HG03095 (cell line): ENCODE results near the gene TERT.
"Not testable (repeated sequence)": the region's sequence is repeated elsewhere in the genome, so short reads cannot be mapped to it uniquely, and the experiment has no call there.

Source experiments
- ATAC-seq: cut with Tn5 transposase; IDR thresholded peaks from one replicate; pipeline ENCODE4 v1.9.1; 2021; ENCODE audit warnings: moderate library complexity; ENCODE audit not compliant: unreplicated experiment

The TERT gene

DNA sequence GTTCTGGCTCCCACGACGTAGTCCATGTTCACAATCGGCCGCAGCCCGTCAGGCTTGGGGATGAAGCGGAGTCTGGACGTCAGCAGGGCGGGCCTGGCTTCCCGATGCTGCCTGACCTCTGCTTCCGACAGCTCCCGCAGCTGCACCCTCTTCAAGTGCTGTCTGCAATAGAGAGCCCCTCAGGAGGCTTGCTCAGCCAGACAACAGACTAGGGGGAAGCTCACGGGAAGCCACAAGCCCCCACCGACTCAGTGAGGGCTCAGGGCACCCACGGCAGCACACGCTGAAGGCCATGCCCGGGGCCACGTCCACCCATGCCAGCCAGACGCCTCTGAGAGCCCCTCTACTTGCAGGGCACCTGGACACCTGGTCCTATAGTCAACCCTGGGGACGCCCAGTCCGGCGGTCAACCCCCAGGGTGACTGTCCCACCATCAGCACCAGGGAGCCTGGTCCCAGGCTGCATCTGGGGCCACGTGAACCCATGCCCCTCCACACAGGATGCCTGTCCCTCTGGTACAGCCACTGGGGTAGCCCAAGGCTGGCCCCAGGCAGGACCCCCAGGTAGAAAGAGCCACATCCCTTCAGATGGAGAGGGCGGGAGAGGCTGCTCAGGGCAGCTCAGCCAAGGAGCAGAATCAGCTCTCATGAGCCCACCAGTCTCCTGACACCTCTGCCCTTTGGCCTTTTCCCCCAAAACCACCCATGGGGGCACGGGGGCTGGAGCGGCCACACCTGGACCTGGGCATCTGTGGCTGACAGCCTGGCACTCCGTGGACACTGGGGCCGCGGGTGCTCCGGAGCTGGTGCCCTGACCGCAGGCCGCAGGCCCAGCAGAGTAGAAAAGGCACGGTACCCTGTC, 14.5 kb downstream of the TERT start:
- ATAC-seq: no peak

DNA sequence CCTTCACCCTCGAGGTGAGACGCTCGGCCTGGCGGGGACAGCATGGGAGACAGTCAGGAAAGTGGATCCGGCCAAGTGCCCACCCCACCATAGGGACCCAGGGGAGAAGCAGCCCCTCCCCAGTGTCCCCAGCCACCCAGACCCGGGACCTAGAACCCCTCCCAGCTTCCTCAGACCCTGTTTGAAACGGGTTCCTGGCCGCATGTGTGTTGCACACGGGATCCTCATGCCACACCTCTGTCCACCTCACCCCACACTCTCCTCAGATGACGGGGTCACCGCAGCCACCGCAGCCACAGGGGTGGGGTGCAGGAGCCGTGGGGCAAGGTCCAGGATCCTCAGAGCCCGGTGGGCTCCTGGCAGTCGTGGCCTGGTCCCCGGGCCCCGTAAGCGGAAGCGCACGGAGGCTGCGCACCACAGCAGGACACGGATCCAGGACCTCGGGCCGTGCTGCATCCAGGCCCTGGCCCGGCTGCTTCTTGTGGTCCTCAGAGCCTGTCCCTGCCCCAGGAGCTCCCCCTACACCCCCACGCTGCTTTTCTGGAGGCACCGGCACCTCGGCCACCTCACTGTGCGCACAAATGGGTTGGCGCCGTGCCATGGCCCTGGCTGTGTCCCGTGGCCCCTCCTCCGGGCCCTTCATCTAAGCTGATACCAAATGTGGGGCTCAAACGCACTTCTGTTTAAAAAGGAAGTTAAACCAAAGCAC, 15.3 kb downstream of the TERT start:
- ATAC-seq: no peak

DNA sequence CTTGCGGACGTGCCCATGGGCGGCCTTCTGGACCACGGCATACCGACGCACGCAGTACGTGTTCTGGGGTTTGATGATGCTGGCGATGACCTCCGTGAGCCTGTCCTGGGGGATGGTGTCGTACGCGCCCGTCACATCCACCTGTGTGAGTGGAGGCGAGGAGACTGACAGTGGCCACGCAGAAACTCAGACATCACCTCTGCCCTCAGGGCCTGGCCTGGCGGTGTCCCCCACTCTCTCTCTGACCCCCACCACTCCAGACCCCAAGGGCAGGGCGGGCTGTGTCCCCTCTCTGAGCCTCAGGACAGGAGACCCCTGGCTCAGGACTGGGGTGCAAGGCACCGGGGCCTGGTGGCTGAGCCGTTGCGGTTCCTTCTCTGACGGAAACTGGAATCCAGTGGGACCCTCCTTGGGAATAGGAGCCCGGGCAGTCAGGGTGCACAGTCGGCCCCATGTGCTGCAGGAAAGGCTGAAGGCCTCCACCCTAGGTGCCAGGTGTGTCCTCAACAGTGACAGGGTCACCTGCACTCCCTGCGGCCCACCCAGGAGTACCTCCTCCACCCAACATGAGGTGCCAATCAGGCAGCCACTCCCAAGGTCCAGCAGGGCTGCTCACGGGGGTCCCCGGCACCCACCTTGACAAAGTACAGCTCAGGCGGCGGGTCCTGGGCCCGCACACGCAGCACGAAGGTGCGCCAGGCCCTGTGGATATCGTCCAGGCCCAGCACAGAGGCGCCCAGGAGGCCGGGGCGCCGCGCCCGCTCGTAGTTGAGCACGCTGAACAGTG, 16.0 kb downstream of the TERT start:
- no peak for ATAC-seq

DNA sequence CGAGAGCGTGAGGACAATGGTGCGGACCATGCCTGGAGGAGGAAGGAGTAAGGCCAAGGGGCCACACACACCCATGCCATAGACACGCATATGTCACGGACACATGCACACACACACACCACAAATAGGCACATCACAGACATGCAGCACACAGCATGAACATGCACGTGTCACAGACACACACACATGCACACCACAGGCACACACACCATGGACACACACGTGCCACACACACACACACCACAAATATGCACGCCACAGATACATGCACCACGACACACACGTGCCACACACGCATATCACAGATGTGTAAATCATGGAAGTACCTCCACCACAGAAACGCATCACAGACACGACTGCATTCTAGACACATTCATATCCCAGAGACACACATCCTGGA, 16.7 kb downstream of the TERT start:
- ATAC-seq: no peak

DNA sequence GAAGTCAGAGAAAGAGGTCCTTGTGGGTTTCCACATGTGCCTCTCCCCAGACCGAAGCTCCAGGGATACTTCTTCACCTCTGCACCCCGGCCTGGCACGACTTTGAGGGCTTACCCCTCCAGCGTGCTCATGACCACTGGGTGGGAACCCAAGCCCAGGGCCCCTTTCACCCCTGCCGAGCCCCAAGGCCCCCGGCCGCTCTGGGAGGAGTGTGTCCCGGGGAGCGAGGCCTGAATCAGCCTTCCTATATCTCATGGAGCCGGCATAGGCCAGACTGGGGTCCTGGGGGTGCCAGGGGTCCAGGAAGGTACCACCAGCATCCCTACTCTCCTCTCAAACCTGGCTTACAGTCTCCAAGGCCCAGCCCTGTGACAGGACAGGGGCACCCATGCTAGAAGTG, 17.1 kb downstream of the TERT start:
- ATAC-seq: no peak

DNA sequence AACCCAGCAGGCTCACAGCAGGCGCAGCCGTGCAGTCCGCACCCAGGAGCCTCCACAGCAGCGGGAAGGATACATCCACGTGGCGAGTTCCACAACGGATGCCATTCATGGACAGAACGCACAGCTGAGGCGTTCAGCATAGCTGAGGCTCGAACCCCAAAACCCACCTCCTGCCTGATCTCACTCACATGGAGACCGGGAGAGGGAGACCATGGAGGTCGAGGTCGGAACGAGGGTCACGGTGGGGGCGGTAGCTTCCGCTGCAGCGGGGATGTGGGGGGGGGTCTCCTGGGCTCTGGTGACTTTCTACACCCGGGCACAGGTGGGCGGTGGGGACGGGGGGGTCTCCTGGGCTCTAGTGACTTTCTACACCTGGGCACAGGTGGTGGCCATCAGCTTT, 17.5 kb downstream of the TERT start:
- no peak for ATAC-seq

DNA sequence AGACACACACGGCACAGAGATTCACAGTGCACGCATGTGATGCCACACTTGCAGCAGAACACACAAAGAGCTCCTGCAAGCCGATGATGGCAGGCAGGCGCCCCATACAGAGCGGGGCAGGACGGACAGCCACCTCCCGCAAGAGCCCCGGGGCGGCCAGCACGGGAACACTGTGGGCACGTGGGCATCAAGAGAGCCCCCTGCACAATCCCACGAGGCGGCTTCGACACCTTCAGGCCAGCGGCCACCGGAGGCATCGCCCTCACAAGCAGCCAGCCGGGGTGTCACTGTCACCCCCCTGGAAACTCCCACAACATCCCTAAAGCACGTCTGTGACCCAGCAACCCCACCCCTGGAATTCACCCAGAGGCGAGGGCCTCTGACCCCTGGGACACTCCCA, 17.9 kb downstream of the TERT start:
- ATAC-seq: no peak

DNA sequence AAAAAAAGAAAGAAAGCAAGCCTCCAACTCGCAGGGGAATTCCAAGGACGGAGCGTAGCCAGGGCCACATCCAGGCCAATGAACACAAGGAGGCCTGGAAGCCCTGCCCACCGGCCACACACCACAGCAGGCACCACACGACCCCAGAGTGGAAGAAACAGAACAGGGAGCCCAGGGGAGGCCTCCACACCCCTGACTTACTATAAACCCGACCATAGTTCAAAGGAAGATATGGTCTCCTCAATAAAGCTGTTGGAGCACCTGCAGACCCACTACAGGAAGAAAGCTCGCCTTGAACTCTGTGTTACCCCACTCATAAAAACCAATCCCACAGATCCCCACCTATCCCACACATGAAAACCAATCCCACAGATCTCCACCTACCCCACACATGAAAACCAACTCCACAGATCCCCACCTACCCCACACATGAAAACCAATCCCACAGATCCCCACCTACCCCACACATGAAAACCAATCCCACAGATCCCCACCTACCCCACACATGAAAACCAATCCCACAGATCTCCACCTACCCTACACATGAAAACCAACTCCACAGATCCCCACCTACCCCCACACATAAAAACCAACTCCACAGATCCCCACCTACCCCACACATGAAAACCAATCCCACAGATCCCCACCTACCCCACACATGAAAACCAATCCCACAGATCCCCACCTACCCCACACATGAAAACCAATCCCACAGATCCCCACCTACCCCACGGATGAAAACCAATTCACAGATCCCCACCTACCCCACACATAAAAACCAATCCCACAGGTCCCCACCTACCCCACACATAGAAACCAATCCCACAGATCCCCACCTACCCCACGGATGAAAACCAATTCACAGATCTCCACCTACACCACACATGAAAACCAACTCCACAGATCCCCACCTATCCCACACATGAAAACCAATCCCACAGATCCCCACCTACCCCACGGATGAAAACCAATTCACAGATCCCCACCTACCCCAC, 19.2 kb downstream of the TERT start:
- ATAC-seq: not testable (repeated sequence)

DNA sequence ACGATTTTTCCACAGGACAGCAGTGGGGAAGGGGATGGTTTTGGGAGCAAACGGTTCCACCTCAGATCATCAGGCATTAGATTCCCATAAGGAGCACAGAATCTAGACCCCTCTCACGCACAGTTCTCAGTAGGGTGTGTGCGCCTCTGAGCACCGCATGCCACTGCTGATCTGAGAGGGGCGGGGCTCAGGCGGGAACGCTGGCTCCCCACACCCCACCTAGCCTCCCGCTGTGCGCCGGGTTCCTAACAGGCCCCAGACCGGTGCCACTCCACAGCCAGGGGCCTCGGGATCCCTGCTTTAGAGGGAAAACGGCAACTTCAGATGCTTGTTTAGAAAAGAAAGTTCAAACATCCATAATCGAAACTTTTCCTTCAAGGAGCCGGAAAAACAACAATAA, 20.4 kb downstream of the TERT start:
- no peak for ATAC-seq

DNA sequence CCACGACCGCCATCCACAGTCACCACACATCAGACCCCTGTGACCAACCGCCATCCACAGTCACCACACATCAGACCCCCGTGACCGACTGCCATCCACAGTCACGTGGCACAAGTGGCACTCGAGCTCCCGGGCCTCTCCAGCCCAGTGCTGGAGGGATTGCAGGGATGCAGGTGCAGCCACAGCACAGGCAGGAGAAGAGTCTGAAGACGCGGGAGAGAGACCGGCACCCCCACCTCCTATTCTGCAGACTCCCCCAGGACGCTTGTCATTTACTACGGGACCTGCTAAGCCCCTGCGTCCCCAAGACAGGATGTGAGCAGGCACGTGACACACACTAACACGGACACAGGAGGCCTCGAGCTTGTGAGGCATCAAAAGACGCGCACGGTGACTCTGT, 21.1 kb downstream of the TERT start:
- no peak for ATAC-seq

DNA sequence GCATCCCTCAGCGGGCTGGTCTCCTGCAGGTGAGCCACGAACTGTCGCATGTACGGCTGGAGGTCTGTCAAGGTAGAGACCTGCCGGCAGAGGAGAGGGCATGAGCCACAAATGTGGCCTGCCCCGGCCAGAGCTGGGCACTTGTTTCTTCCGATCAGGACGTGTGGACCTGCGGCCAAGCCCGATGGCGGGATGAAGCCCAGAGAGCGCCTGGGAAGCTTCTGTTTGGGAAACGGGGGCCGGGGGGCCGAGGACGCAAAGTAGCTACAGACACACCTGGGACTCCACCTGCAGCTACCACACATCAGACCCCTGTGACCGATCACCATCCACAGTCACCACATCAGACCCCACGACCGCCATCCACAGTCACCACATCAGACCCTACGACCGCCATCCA, 22.7 kb downstream of the TERT start:
- ATAC-seq: no peak

DNA sequence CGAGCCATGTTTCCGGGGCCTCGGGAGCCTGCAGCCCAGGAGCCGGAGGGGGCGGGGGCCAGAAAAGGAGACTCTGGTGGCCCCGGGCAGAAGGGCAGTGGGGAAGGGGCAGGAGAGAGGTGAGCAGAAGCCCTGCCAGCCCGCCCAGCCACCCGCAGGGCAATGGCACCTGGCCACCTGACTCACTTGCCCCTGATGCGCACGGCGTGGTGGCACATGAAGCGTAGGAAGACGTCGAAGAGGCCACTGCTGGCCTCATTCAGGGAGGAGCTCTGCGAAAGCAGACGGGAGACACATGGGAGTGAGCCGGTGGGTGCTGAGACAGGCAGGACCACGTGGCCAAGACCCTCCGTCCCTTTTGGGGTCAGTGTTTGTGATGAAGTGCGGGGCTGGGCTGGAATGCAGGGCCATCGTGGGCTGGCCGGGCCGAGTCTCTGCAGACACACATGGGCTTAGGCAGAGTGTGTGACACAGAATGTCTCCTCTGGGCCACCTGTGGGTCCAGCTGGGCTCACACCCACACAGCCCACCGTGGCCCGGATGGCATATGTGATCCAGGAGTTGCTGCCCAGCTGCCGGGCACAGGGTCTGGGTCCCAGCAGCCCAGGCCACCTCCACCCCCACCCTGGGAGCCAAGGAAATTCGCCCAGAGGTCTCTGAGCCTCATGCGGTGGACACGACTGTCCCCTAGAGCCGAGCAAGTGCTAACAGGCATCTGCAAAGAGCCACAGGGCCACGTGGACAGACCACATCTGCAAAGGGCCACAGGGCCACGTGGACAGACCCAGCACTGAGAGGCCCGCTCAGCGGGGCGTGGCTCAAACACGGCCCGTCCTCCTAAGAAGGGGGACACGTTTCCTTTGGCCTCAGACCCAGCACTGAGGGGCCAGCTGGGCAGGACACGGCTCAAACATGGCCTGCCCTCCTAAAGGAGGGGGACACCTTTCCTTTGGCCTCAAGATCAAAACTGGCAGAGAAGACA, 23.6 kb downstream of the TERT start:
- no peak for ATAC-seq

DNA sequence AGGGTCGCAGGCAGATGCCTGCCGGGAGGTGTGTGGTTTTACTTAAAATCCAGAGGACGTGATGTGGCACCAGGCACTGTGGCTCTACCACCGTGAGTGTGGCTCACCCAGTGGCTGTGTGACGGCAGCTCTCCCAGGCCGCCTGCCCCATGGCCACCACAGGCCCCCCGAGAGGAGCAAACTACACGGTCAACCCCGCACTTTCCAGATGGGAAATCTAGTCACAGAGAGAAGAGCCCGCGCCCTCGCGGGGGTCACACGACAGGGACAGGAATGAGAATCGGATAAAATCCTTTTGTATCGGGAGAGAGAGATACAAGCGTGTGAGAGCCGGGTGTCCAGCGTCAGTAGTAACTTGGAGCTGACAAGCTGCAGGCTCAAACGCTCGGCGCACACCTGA, 24.4 kb downstream of the TERT start:
- no peak for ATAC-seq

DNA sequence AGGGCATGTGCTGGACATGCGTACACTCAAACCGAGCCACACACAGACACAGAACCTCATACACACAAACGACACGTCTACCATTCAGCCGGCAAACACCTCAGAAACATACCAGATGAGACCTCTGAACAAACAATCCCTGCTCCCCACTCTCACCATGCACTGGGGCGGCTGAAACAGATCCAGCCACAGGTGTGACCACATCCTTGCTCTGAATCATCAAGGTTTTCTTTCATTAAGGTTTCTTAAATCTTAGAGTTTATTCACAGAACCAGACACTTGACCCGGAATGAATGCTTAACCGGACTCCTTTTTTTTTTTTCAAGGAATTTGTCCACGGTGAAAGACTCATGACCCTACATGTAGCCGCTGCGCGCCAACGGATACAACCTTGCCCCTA, 26.2 kb downstream of the TERT start:
- ATAC-seq: no peak

DNA sequence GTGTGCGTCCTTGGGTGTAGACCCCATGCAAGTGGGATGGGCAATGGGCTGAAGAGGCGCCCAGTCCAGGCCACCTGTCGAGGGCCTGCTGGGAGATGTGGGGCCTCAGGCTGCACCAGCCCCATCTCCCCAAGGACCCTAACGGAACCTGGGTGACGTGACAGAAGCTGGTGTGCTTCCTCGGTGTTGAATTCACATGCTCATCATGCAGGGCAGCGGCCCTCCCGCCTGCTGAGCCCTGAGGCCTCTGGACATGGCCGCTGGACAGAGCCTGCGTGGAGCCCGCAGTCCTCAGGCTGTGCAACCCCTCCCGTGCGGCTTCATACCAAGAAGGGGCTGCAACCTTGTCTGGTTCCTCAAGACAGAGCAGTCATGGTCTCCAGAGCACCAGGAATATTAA, 26.8 kb downstream of the TERT start:
- no peak for ATAC-seq

DNA sequence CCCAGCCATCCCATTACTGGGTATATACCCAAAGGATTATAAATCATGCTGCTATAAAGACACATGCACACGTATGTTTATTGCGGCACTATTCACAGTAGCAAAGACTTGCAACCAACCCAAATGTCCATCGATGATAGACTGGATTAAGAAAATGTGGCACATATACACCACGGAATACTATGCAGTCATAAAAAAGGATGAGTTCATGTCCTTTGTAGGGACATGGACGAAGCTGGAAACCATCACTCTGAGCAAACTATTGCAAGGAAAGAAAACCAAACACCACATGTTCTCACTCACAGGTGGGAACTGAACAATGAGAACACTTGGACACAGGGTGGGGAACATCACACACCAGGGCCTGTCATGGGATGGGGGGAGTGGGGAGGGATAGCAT, 27.4 kb downstream of the TERT start:
- not testable (repeated sequence) for ATAC-seq

DNA sequence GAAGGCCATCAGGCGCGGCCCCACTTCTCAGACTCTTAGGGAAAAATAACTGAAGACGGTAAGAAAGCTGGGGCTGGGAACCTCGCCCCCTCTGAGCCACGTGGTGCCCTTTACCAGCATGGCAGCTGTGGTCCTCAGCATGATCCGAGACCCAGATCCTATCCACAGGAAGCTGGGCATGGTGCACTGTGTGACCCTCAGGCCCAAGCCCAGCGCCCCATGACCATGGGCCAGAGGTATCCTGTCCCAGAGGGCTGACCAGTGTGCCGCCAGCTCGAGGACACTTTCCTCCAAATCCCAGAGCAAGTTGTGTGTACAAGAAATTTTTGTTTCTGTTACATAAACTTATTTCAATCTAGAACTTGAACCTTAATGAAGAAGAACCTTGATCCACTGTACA, 28.1 kb downstream of the TERT start:
- no peak for ATAC-seq

DNA sequence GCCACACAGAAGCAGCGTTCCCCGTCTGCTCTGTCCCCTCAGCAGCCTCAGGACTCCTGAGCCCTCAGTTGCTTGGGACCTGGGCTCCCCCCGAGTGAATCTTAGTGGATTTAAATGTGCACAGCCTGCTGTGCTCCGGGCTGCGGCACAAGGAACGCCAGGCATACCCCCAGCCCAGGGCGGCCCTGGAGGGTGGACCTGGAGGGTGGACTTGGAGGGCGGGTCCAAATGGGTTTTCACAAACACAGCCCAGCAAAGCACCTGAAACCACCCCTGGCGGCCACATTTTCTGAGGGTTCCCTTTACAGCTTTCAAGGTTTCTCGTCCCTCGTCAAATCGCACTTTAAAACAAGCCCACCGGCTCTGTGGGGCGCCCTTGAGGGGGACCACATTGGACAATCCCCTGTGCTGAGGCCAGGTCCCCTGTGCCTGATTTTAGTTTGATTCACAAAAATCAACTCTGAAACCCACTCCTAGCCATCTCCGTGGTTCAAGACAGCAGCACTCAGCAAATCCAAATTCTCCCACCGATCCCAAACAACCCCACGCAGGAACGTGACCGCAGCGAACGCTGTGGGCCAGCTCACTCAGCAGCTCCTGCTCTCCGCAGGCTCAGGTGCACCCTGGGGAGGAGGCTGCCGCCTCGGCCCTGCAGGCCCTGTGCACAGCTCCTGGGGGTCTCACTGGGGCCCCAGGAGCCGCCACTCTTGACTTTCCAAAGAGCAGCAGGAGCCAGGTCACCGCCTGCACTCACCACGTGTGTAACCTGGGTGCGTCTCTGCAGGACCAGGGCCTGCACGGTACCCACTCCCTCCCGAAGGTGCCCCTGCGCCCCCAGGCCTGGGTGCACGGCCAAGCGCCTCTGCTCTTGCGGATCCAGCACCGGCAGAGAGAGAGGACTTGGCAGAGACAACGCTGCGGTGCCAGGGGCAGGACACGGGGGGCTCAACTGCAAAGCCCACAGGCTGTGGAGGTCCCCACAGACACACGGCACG, 29.1 kb downstream of the TERT start:
- no peak for ATAC-seq
